Measurements from ENCODE around the gene TPD52L1. TPM values are rescaled to one million over a fixed set of nuclear protein-coding genes. Genes with fewer than 3 reads are reported as not detected.

TPD52L1 gene
- total and polyA plus RNA-seq, 10 of the 15 experiments (the other 5 are each of a cell fraction or from before 2014, with no cell fraction given), result 0.03 to 2.6 (median 0.16) TPM; not detected in 3

DNA sequence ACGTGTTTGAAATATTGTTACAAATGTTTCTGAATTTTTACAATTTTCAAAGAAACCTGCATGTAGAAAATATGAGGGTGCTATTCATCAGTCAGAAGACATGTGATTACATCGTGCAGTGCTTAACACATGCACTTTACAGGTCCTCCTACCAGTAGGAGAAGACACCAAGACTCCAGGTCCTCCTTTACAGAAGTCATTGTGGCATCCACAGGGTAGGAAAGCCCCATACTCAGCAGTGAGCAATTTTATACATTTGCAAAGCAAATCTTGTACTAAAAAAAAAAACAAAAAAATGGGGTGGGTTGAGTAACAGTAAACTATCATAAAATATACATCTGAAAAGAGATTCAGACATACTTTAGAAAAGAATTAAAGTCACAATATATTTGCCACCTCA lies 14.0 kb downstream of the TPD52L1 start:
- ChIA-PET RAD21 (ENCODE audit: unreplicated experiment) (no interaction called here), POLR2A (no interaction called here), CTCF (no interaction called here), SMC1A (ENCODE audit: uncharacterized antibody, unreplicated experiment) (no interaction called here)
- 5% methylated on average over 2 of the region's 2 CpGs for WGBS (ENCODE audit: insufficient coverage, insufficient replicate concordance, low lambda C conversion rate, missing lambda C conversion rate)
- H3K27me3 ChIP-seq (replicated peaks in 1 of 2; ENCODE audit: control insufficient read depth in 2 of 2, insufficient read depth in 2 of 2, low read length in 1 of 2), result no peaks in the 10 kb centered on the region; a peak in 1 of 4 replicates
- intact Hi-C loops (cut with micrococcal nuclease; ENCODE audit: unreplicated experiment), result no loop called here
- H3K27ac ChIP-seq (ENCODE audit: control insufficient read depth, insufficient read depth), result no peak overlapping the region
- no peaks in the 10 kb centered on the region for H3K79me2 ChIP-seq (ENCODE audit: control insufficient read depth, insufficient read depth, low read length)
- H3K4me1 ChIP-seq (ENCODE audit: control insufficient read depth, insufficient read depth, low read length), result no peaks in the 10 kb centered on the region
- no peak for TF ChIP-seq ETV6 (conservative IDR thresholded peaks at IDR 0.05 in 1 of 2, IDR thresholded peaks at IDR 0.05 in 1 of 2; ENCODE audit: borderline replicate concordance in 1 of 2, low read depth in 1 of 2)
- TF ChIP-seq, protein P1, sequence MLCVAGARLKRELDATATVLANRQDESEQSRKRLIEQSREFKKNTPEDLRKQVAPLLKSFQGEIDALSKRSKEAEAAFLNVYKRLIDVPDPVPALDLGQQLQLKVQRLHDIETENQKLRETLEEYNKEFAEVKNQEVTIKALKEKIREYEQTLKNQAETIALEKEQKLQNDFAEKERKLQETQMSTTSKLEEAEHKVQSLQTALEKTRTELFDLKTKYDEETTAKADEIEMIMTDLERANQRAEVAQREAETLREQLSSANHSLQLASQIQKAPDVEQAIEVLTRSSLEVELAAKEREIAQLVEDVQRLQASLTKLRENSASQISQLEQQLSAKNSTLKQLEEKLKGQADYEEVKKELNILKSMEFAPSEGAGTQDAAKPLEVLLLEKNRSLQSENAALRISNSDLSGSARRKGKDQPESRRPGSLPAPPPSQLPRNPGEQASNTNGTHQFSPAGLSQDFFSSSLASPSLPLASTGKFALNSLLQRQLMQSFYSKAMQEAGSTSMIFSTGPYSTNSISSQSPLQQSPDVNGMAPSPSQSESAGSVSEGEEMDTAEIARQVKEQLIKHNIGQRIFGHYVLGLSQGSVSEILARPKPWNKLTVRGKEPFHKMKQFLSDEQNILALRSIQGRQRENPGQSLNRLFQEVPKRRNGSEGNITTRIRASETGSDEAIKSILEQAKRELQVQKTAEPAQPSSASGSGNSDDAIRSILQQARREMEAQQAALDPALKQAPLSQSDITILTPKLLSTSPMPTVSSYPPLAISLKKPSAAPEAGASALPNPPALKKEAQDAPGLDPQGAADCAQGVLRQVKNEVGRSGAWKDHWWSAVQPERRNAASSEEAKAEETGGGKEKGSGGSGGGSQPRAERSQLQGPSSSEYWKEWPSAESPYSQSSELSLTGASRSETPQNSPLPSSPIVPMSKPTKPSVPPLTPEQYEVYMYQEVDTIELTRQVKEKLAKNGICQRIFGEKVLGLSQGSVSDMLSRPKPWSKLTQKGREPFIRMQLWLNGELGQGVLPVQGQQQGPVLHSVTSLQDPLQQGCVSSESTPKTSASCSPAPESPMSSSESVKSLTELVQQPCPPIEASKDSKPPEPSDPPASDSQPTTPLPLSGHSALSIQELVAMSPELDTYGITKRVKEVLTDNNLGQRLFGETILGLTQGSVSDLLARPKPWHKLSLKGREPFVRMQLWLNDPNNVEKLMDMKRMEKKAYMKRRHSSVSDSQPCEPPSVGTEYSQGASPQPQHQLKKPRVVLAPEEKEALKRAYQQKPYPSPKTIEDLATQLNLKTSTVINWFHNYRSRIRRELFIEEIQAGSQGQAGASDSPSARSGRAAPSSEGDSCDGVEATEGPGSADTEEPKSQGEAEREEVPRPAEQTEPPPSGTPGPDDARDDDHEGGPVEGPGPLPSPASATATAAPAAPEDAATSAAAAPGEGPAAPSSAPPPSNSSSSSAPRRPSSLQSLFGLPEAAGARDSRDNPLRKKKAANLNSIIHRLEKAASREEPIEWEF (IDR thresholded peaks at IDR 0.05; ENCODE audit: insufficient replicate concordance, low read depth, low read length), result no peak
- no peak overlapping the region for H2AFZ ChIP-seq (ENCODE audit: control insufficient read depth, low read depth, low read length)
- FAIRE-seq (no peak), DNase-seq (ENCODE audit: low read depth, low spot score) (no peak), ATAC-seq (no peak)
- no peak overlapping the region for H3K4me3 ChIP-seq
- no peak overlapping the region for H3K4me2 ChIP-seq (ENCODE audit: control insufficient read depth, insufficient read depth)
- no peaks in the 10 kb centered on the region for H3K9me3 ChIP-seq (replicated peaks; ENCODE audit: control insufficient read depth, insufficient read depth, low read length)
- no peaks in the 10 kb centered on the region for H3K36me3 ChIP-seq (ENCODE audit: control insufficient read depth in 2 of 2, insufficient read depth in 2 of 2, low read length in 1 of 2)
- no TSS peak for BruUV-seq (replicated peaks)
- no peaks in the 10 kb centered on the region for H4K20me1 ChIP-seq (ENCODE audit: control insufficient read depth, insufficient read depth)
- in situ Hi-C loops (cut with MboI), result loop anchor here (25.0 kb wide), 1 partner anchor 595 kb away; no protein-coding TSS in a partner anchor
- no peak overlapping the region for H3K9ac ChIP-seq (ENCODE audit: control insufficient read depth, insufficient read depth, low read length)

All from GM12878 (cell line).